ENCODE results near the gene TTC13.

Gene TTC13

GRCh38 chr1:230901671-230902070 lies 77.0 kb downstream of the TTC13 start:
- DNase-seq: no peak

GRCh38 chr1:230900984-230901383 lies 77.7 kb downstream of the TTC13 start:
- no peak for DNase-seq

DNA sequence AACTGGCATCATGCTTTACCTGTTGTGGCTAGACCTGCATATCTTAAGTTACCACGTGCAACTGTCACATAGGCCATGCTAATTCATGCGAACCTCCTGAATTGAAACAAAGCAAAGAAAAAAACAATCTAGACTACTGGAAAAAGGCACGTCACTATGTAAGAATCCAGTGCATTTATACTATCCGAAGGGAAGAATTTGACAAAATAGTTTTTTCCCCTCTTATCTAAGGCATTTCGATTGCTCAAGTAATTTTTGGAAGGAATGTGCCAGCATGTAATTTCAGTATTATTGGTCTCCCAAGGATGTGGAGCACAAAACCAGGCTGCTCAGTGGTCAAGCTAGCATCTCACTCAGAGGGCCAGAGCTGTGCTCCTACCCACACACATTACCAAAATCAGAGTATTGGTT lies 78.8 kb downstream of the TTC13 start:
- DNase-seq: no peak

DNA sequence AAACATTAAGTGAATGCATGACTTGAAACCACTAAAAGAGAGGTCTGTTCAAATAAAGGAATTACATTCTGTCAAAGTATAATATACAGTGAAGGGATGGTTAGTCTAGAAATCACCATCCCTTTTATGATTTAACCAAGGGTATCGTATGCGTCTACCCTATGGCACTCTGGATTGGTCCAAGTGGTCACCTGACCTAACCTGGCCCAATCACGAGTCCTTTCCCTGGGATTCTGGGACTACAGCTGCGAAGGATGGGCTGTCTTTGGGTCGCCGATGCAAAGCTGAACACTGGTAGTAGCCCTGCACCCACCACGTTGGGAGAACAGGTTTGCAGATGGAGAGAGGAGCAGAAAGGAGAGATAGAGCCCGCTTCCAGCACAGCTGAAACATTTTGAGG lies 79.9 kb downstream of the TTC13 start:
- no peak for DNase-seq

DNA sequence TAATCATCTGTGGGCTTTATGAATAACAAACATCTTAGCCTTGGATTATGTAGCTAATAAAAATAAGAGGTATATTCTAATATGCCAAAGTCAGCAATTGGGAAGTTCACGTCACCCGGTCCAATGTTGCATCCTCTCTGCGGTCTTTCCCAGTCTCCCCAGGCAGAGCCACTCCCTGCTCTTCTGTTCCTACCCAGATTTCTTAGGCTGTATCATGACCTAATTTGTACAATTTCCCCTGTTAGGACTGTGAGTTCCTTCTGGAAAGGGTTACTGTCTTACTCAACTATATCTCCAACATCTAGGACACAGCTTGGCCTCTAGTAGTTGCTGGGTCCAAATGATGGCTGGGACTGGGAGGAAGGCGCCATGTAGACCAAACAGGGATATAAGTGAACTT lies 80.5 kb downstream of the TTC13 start:
- DNase-seq: no peak

DNA sequence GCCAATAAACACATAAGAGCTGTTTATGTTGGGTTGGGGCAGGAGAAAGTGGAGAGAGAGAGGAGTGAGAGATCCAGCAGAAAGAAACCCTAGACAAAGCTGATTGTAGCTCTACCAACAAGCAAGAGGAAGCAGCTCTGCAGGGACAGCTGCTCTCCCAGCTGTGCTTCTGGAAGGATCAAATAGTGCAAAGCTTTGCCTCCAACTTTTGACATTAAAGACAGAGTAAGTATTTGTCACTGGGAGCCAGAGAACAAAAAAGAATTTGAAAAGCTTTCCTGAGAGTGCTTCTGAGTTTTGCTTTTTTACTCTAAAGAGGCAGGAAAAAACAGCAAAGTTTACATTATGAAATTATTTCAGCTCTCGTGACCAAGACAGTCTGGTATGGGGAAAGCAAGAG lies 81.9 kb downstream of the TTC13 start:
- no peak for DNase-seq

DNA sequence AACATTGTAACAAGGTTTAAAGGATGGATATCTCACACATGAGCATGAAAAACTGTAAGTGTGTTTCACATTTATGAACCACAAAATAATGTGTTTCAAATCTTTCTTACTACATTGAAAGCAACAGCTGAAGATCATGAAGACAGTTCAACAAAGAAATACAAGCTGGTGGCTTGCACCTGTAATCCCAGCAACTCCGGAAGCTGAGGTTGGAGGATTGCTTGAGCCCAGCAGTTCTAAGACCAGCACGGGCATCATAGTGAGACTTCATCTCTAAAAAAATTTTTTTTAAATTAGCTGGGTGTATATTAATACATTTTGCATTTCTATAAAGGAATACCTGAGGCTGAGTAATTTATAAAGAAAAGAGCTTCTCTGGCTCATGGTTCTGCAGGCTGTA lies 83.2 kb downstream of the TTC13 start:
- DNase-seq: no peak

DNA sequence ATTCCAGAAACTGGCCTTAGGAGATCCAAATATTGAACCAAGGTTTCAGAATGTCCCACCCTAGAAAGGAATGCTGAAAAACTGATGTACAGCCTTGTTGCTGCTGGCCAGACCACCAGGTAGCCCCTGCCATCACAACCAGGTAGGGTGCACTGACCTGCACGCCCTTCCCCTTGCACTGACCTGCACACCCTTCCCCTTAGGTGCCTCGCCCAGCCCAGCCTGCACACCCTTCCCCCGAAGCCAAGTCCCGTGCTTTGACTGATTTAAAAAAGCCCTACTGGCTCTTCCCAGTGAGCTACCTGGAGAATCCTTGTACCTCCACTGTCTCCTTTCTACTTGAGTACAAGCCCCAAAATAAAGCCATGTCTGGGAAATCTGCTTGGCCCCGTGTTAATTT lies 84.0 kb downstream of the TTC13 start:
- no peak for DNase-seq

GRCh38 chr1:230894032-230894431 lies 84.6 kb downstream of the TTC13 start:
- no peak for DNase-seq

DNA sequence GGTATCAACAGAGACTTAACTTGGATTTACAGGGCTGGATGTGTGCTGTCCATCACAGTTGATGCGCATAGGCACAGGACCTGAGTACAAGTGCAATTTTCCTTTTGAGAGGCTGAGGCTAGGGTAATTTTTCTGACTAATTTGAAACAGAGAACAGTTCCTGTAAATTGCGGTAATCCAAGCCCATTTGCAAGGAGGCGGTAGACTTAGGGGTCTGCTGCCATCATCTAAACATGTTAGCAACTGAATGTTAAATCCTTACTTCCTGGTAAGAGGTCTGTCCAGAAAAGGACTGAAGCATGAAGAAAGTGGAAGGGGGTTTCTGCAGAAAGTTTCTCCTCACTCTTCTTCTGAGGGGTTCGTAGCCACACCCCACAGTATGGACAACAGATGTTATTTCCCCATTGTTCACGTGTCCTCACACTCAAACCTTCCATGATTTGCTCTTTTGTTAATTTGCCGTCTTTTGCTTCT lies 86.6 kb downstream of the TTC13 start:
- no peak for DNase-seq

- peak; percentile 84 for DNase-seq
Measured at GRCh38 chr1:230891413-230891812, 87.2 kb downstream of the TTC13 start.

DNA sequence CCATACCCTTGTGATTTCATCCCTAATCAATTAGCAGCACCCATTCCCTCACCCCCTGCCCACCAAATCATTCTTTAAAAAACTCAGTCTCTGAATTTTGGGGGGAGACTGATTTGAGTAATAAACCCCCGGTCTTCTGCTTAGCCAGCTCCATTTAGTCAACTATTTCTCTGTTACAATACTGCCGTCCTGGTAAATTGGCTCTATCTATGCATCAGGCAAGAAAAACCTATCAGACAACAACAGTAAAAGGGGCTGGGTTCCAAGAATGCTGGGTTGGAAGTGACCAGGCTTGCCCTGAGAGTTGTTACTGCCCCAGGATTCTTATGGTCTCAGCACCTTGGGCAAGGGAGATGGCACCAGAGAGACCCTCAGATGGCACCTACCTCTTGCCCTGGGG lies 94.0 kb downstream of the TTC13 start:
- no peak for DNase-seq

DNA sequence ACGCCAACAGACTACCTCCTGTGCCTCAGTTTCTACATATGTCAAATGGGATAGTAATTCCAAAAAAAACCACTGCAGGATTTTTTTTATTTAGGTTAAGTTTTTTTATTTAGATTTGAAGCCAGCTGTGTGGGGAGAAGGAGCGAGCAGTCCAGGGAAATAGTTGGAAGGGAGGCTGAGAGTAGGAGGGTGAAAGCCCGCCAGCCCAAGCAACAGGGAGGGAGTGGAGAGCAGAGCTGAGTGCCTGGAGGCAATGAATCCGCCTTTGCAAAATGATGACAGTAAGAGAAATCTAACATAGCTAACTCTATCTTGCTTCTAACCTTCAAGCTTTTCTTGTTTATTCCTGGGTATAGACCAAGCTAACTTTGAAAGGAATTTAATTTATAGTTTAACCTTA lies 94.7 kb downstream of the TTC13 start:
- DNase-seq: no peak

- DNase-seq: no peak
Measured at GRCh38 chr1:230879778-230880177, 98.9 kb downstream of the TTC13 start.

GRCh38 chr1:230878591-230878990 lies 100.1 kb downstream of the TTC13 start:
- DNase-seq: no peak

- DNase-seq: no peak
Measured at GRCh38 chr1:230877924-230878590, 100.6 kb downstream of the TTC13 start.

DNA sequence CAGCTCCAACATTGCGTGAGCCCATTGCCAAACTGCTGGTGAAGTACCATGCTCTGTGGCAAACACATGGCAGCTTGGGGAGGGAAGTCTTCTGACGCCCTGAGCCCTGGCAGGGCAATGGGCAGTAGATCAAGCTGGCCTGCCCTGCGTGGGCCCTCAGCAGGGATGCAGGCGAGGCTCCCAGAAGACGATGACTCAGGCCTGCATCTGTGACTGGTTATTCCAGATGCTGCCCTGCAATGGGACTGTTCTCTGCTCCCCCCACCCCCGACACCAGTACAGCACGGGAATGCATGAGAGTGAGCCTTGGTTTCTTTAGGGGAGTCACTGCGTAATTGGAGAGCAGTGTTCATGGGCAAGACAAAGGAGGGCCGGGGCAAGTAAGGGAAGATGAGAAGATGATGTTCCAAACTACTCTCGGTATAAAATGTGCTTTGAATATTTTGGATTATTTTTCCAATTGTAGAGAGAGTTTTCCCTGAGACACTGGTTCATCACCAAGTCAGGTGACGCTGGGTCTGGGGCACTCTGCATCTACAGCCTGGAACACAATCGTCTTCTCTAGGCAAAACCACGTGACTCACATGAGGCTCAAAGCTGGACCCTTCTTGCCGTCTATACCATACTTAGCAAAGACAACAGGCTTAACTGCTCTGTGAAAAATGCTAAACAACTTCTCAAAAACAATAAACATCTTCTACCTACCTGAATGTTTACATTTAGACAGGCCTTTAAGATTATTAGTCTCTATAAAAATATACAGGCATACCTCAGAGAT lies 101.3 kb downstream of the TTC13 start:
- DNase-seq: peak; percentile 77

- no peak for DNase-seq
Measured at GRCh38 chr1:230876660-230877059, 102.0 kb downstream of the TTC13 start.

- no peak for DNase-seq
Measured at GRCh38 chr1:230875370-230875769, 103.3 kb downstream of the TTC13 start.

GRCh38 chr1:230870916-230871315 lies 107.7 kb downstream of the TTC13 start:
- no peak for DNase-seq

DNA sequence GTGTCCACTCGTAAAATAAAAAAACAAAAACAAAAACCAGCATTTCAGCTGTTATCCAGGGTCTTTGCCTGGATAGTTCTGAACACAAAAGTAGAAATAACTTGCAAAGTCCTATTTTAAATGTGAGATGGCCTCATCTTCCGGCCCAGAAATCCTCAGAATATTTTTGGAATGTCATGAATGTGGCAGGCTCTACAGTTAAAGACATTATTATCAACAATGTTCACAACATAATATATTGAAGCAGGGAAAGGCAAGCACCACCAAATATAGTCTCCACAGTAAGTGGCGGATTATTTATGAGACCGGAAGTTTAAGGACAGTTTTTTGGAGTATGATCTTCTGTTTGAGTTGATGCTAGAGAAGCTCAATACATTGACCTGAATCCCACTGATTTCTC lies 109.2 kb downstream of the TTC13 start:
- no peak for DNase-seq

DNA sequence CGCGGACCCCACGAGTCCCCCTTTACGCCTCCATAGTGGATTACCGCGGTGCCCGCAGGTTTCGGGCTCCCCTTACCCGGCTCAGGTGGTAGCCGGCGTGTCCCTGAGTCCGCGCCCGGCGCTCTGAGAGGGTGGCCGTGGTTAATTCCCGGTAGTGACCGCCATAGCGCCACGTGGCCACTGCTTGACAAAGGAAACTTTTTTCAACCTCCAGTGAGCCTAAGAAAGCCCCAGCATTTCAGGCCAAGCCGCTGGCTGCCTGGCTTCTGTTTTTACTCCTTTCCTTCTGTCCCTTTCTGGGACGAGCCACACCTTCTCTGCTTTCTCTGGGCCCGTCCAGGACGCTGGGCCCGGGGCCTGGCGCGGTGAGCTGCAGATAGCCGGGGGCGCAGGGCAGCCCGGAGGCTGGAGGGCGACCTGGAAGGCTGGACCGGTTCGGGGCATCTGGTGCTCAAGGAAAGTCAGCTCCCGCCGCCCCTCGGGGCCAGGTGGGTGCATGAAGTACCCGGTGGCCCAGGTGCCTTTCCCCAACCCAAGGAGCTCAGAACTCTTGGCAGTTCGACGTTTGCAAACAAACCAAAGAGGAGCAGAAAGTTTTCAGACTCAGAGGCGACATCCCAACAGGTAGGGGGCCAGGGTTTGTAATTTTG lies 109.8 kb downstream of the TTC13 start:
- peak; percentile 80 for DNase-seq

DNA sequence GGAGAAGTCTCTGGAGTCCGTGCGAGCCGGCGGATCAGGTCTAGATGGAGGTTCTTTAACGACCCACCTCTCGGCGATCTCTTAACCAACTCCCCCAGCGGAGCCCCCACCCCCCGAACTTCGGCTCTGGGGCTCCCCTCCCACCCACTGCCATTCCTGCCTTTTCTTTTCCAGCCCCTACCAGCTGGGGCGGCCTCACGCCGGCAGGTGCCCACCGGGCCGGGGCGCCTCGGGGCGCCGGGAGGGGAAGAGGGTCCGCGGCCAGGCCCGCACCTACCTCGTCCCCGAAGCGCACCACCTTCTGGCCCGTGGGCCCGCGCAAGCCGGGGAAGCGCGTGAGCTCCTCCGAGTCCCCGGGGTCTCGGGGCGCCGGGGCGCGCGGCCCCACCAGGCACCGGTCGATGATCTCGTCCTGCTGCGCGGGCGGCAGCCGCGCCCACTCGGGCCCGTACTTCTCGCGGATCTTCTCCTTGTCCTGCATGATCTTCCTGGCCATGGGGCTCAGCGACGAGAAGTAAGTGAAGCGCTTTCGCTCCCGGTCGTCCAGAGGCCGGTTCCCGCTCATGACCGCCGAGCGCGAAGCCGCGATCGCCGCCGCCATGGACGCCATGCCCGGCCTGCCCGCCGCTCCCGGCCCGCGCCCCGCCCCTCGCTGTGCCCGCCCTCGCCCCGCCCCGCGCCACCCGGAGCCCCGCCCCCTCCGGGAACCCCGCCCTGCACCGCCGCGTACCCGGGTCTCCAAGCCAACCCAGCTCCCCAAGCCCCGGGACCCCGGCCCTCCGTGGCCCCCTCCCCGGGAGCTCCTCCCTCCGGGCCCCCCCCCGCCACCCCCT lies 110.5 kb downstream of the TTC13 start, which contains the start of gene C1orf198:
Gene C1orf198 (minus strand): TSS at position 619 of the 833 bp plus-strand sequence. CDS start 9 bp downstream, at position 610.
- DNase-seq: peak; percentile 91
